GM10847 (cell line): ENCODE measurements around the gene CUL1.

ENCODE experiments used
- POLR2A ChIP-seq: IDR thresholded peaks from 2 replicates; pipeline ENCODE4 v1.6.1; 2011; ENCODE audit not compliant: insufficient read length; ENCODE audit errors: extremely low read depth

The CUL1 gene

DNA sequence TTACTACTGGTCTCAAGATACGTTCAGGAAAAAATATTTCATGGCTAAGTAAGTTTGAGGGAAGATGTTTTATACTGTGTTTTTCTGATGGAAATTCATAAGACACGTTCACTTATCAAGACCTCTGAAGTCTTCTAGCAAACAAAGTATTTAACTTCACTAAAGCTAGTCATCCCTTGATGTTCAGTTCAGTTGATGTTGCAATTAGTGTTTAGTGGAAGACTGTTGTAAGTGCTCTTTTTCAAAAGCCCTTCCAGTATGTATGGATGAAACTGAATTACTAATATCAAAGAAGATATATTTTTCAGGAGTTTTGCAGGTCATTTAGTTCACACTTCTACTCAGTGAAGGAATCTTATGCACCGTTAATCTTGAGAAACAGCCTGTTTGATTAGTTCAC is 25.1 kb downstream of the CUL1 start:
- TF ChIP-seq POLR2A = no peak

DNA sequence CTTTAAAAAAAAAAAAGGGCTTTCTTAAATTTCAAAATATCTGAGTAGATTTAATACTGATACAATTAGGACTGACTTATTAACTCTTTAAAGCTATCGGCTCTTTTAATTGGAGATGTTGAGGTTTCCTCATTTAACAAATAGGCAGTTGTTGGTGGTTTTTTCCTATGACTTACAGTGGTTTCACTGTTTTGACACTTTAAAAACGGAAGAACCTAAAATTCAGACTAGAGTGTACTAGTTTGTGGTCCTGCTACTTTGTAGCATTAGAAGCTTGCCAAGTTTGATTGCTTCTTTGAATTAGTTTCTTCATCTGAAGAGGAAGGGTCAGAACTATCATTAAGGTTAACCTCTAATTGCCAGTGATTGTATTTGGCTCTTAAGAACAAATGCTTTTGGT is 27.7 kb downstream of the CUL1 start:
- no peak for TF ChIP-seq POLR2A

DNA sequence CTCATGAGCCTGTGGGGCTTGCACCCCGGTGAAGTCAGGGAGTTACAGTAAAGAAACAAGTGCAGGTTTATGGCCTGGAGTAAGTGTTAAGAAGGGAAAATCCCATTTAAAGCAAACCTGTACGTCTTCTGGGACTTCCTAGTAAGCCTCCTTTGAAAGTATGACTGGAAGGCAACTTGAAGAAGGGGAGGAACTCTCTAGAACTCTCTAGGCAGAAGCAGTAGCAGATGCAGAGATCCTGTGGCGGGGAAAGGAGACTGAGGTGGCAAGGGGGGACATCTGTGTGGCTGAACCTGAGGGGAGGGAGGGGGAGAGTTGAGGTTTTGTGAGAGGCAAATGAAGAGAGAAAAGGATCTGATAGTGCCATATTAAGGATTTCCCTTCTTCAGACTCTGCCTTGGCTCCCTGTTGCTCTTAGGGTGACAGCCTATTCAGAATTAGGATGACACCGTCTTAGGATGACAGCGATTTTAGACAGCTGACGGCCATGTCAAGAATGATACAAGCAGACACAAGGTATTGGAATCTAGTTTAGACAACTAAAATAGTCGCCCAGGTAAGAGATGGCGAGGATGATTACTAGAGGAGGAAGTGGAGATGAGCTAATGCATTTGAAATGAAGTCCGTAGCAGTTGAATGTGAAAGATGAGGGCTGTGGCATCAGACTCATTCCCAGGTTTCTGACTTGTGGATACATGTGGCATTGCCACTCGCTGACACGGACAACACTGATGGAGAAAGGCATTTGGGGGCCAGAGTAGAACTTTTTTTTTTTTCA is 29.0 kb downstream of the CUL1 start:
- TF ChIP-seq POLR2A = no peak

DNA sequence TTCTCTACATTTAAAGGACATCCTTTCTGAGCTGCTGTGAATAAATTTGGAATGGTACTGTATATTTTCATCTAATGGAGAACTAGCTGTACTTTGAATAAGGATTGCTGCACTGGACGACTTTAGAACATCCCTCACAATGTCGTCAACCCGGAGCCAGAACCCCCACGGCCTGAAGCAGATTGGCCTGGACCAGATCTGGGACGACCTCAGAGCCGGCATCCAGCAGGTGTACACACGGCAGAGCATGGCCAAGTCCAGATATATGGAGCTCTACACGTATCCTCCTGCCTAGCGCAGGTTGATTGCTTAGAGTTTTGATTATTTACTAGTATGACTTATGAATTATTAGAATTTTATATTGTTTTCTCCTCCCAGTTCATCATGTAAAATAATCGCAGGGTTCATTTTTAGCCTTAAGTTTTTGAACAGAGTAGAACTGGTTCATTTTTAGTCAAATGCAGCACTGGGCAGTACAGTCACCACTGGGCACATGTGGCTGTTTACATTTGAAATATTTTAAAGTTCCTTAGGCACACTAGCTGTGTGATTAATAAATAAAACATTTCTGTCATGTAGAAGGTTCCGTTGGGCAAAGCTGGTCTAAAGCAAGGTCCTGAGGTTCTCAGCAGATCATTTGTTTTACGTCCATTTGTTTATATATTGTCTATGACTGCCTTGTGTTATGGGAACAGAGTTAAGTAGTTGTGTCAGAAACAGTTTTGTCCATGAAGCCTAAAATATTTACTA is 31.5 kb downstream of the CUL1 start:
- TF ChIP-seq POLR2A = no peak

DNA sequence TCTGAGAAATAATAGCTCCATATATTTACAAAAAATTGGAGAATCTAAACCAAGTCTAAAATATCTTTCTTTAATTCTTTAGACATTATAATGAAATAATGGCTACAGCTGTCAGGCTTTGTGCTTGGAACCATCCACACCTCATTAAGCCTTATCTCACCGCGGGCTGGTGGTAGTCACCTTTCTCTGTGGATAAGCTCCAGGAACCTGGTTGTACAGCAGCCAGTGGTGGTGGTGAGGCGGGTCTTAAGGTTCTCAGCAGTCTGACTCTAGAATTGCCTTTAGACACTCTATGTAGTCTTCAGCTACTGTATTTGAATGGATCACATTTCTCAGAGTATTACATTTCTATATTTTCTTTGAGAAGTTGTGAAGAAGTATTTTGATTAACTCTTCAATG is 34.2 kb downstream of the CUL1 start:
- TF ChIP-seq POLR2A = no peak

DNA sequence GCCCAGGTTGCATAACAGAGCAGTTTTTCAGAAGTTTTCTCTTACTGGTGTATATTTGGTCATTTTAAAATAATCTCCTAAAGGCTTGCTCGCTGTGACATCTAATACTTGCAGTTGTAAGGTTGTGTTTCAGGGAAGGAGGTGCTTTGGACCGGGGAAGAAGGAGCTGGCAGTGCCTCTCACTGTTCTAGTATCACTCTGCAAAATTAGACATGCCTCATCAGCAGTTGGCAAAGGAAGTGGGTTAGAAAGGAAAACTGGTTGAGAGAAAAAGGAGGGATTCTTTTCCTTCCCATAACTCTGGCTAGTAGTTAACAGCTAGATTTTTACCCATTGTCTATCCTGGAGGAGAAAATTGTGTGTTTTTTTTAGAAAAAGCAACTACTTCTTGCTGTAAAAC is 34.8 kb downstream of the CUL1 start:
- TF ChIP-seq POLR2A = no peak

DNA sequence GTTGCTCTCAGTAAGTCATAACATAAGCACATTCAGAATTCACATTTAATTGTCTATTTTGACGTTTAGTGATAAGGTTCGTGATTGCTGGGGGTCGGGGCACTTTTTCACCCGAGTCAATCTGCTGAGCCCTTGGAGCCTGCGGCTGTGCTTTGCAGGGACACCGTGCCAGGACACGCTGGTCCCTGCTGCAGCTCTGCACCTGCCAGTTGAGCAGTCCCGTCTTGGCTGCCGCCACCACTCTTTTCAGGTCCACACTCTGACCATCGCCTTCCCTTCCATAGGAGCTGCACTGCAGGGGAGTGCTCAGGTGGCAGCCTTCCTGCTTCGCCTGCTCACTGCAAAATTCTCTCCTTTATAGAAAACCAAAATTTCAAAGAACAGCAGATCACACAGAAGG is 36.4 kb downstream of the CUL1 start:
- no peak for TF ChIP-seq POLR2A

DNA sequence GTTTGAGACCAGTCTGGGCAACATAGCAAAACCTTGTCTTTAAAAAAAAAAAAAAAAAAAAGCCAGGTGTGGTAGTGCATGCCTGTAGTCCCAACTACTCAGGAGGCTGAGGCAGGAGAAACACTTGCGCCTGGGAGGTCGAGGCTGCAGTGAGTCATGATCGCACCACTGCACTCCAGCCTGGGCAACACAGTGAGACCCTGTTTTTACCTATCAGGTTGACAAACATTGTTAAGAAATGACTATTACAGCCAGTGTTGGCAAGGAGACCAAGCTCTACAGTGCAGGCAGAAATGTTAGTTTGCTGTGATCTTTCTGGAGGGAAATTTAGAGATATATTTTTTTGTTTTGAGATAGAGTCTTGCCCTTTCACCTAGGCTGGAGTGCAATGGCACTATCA is 37.3 kb downstream of the CUL1 start:
- no peak for TF ChIP-seq POLR2A

DNA sequence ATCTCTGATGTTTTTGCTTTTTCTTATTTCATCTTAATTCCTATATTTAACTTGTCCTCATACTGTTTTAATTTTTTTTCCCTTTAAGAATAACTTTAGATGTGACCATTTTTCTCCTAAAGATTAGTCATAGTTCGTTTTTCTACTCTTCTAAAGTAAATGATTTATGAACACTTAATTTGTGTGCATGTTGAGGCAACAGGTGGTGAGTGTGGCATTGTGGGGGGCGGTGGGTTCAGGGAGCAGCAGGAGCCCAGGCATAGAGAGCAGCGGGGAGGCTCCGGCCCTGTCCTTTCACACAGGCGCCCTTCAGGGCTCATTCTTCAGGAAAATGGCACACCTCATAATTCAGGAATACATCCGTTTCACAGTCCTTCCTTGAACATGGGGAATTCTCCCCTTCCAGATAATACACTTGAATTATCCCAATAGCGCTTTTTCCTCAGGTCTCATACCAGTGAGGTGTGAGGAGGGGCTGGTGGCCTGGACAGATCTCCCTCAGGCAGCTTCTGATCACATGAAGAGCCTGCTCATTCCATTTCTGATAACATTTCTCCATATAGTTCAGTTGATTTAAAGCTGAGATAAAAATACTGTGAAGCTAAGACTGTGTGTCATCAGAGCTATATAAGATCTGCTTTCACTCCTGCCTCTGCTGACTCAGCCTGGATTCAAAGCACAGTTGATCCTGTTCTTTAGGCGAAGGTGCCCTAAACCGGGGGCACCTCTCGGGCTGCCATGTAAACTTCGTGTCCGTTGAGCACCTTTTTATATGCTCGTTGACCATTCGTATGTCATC is 40.2 kb downstream of the CUL1 start:
- TF ChIP-seq POLR2A = no peak

DNA sequence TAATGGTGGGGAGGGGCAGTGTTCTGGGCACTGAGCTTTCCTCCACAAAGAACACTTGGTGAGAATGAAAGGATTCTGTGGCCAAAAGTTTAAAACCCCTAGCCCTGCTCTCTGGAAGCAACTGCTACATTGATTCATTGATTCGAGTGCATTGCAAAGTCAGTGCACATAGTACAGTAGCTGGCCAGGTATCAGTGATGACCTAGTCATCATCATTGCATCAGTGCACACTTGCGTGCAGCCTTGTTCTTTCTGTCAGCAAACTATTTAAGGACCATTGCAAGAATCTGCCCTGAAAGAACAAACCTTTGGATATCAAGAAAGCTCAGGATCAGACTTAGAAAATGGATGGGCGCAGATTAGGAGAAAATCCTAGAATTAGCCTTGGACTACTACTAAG is 47.4 kb downstream of the CUL1 start:
- no peak for TF ChIP-seq POLR2A

DNA sequence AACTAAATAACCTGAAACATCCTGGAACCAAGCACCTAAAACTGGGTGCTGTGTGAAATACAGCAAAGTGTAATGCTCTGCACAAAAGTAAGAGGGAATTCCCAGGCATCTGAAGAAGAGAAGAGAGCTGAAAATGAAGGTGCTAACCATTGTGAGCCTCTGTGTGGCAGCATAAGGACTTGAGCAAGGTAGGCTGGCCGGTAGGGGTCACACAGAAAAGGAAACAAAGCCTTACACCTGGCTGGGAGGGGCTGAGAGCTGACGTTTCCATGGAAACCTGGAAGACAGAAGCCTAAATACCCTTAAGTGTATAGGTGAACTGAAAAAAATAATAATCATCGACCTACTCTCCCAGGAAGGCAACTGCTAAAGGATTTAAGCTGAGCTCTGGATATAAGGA is 48.6 kb downstream of the CUL1 start:
- TF ChIP-seq POLR2A = no peak

DNA sequence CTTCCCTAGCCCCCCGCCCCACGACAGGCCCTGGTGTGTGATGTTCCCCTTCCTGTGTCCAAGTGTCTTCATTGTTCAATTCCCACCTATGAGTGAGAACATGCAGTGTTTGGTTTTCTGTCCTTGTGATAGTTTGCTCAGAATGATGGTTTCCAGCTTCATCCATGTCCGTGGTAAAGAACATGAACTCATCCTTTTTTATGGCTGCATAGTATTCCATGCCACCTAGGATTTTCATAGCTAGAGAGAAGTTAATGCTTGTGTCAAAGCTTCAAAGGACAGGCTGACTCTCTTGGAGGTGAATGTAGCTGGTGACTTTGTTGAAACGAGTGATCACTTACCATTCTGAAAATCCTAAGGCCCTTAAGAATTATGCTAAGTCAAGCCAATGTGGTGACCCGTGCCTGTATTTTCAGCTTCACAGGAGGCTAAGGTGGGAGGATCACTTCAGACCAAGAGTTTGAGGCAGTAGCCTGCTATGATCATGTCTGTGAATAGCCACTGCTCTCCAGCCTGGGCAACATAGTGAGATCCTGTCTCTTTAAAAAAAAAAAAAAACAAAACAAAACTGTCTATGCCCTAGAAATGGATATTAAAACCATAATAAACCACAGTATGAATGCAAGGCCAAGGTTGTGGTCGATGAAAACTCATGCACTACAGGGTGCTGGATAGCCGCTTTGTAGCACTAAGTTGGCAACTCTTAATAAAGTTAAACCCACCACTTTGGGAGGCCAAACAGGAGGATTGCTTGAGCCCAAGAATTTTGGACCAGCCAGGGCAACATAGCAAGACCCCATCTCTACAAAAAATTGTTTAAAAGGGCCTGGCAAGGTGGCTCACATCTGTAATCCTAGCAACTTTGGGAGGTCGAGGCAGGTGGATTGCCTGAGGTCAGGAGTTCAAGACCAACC is 52.0 kb downstream of the CUL1 start:
- TF ChIP-seq POLR2A = no peak

DNA sequence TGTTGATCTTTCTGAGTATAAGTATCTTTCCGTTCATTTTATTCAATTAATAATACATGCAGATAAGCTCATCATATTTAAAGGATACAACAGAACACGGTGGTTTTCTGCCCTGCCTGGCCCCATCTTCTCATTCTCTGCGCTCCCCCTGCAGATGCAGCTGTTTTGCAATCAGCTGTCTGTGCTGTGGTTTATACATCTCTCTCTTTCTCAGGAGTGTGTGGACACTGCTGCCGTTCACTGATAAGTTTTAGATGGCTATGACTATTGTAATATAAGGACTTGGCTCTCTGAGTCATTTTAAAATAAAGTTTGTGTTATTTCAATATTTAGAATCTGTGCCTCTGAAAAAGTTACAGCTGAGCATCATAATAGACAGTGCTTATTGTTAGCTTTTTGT is 54.5 kb downstream of the CUL1 start:
- TF ChIP-seq POLR2A = no peak

DNA sequence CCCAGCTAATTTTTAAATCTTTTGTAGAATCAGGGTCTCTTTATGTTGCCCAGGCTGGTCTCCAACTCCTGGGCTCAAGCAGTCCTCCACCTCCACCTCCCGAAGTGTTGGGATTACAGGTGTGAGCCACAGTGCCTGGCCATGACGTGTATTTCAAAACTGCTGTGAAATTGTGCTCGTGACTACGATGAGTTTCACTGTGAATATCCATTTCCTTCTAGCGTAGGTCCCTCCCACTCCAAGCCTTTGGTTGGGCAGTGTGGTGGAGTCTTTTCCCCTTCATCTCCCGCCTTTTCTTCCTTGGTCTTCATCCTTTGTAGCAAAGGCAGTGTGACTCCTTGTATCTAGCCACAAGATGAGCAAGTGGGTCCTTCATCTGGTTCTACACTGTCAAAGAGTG is 56.2 kb downstream of the CUL1 start:
- TF ChIP-seq POLR2A = no peak
